A673 (cell line): ENCODE data around the gene HPSE2. TPM values are rescaled to one million over a fixed set of nuclear protein-coding genes. Genes with fewer than 3 reads are reported as not detected.

Experiments used
- BruUV-seq: library from RNA; stranded (reverse); fragments of 400-500 nt; replicated peaks from 2 replicates; lab custom pipeline; 2021; lab: Mats Ljungman, UMichigan
- CTCF ChIA-PET: fragments of 300-600 bp; sonication (Branson Sonifier 250); formaldehyde crosslinking; loops from one replicate; lab custom pipeline; 2022; ENCODE audit warnings: antibody characterized with exemption; lab: Charles Lee
- POLR2A ChIA-PET: fragments of 300-600 bp; sonication (Branson Sonifier 250); formaldehyde crosslinking; loops from one replicate; lab custom pipeline; 2022; ENCODE audit warnings: antibody characterized with exemption; ENCODE audit not compliant: low non-redundant PET; lab: Charles Lee
- DNase-seq: peaks from one replicate; pipeline ENCODE4 v3.0.0-alpha.2; 2015; ENCODE audit warnings: low spot score
- H3K27ac ChIP-seq: fragments of 200-600 bp; sonication (generic); 2 replicates; pipeline ENCODE4 v1.5.1; 2016; ENCODE audit warnings: mixed run types, low read depth, mild to moderate bottlenecking, mixed read lengths, antibody characterized with exemption, low read length; ENCODE audit not compliant: poor library complexity, severe bottlenecking
- H3K27me3 ChIP-seq: fragments of 200-600 bp; sonication (generic); replicated peaks from 2 replicates; pipeline ENCODE4 v1.6.1; 2017; ENCODE audit warnings: mixed run types, low read depth, mild to moderate bottlenecking, mixed read lengths, antibody characterized with exemption, low read length; ENCODE audit not compliant: insufficient read depth, poor library complexity
- H3K36me3 ChIP-seq: fragments of 200-600 bp; sonication (generic); 2 replicates; pipeline ENCODE4 v1.6.1; 2016; ENCODE audit warnings: mixed run types, mild to moderate bottlenecking, mixed read lengths, antibody characterized with exemption, low read length; ENCODE audit not compliant: insufficient read depth, poor library complexity, severe bottlenecking
- H3K4me1 ChIP-seq: fragments of 200-600 bp; sonication (generic); 2 replicates; pipeline ENCODE4 v1.6.1; 2017; ENCODE audit warnings: mixed run types, mild to moderate bottlenecking, mixed read lengths, antibody characterized with exemption, low read length; ENCODE audit not compliant: insufficient read depth, poor library complexity, severe bottlenecking
- H3K4me3 ChIP-seq: fragments of 200-600 bp; sonication (generic); 2 replicates; pipeline ENCODE4 v1.5.1; 2016; ENCODE audit warnings: low read depth, mixed run types, mild to moderate bottlenecking, mixed read lengths, low read length; ENCODE audit not compliant: poor library complexity, severe bottlenecking
- H3K9me3 ChIP-seq: fragments of 200-600 bp; sonication (generic); 2 replicates; pipeline ENCODE4 v1.6.1; 2016; ENCODE audit warnings: mixed run types, low read depth, mild to moderate bottlenecking, mixed read lengths, antibody characterized with exemption, low read length; ENCODE audit not compliant: poor library complexity, severe bottlenecking
- CTCF ChIP-seq: fragments of 300-800, 200-600 bp; sonication (generic); conservative IDR thresholded peaks from 2 replicates; pipeline ENCODE4 v1.5.1; 2017; ENCODE audit warnings: low read depth, mild to moderate bottlenecking, antibody characterized with exemption, low read length, moderate library complexity, mixed read lengths
- EZH2 ChIP-seq: fragments of 200-600 bp; sonication (generic); IDR thresholded peaks from 2 replicates; pipeline ENCODE4 v1.6.1; 2017; ENCODE audit warnings: borderline replicate concordance, low read depth, mild to moderate bottlenecking, mixed read lengths, antibody characterized with exemption, low read length; ENCODE audit not compliant: poor library complexity, severe bottlenecking
- intact Hi-C: fragments of 100-400 bp; cut with micrococcal nuclease; formaldehyde crosslinking; loops from one replicate; pipeline ENCODE4 v1.10.0; 2022; ENCODE audit not compliant: unreplicated experiment
- total RNA-seq: library from RNA; stranded (reverse); gene quantifications from 2 replicates; pipeline ENCODE4 v1.2.3, GENCODE V29; 2021

Gene HPSE2
- total RNA-seq, 1 experiment from 2014 or later, result not detected

GRCh38 chr10:98815039-98815885 lies 420.4 kb downstream of the HPSE2 start:
- no TSS peak for BruUV-seq
- no peaks in the 10 kb centered on the region for H3K4me1 ChIP-seq
- ChIA-PET CTCF (no interaction called here), POLR2A (no interaction called here)
- peaks cover 6% of the 10 kb centered on the region for H3K27me3 ChIP-seq
- H3K27ac ChIP-seq, result no peak overlapping the region
- no peaks in the 10 kb centered on the region for H3K36me3 ChIP-seq
- TF ChIP-seq EZH2, result no peak
- TF ChIP-seq CTCF, result no peak
- intact Hi-C loops, result no loop called here
- DNase-seq, result no peak
- H3K4me3 ChIP-seq, result no peak overlapping the region
- no peaks in the 10 kb centered on the region for H3K9me3 ChIP-seq

- no peaks in the 10 kb centered on the region for H3K4me1 ChIP-seq
- no peak overlapping the region for H3K4me3 ChIP-seq
- H3K27me3 ChIP-seq, result peaks cover 6% of the 10 kb centered on the region
- POLR2A ChIA-PET, result no interaction called here
- no peak for TF ChIP-seq CTCF
- TF ChIP-seq EZH2, result no peak
- no peak for DNase-seq
- no peak overlapping the region for H3K27ac ChIP-seq
- CTCF ChIA-PET, result no interaction called here
- H3K36me3 ChIP-seq, result no peaks in the 10 kb centered on the region
- intact Hi-C loops, result no loop called here
- no TSS peak for BruUV-seq
- no peaks in the 10 kb centered on the region for H3K9me3 ChIP-seq
Observed at GRCh38 chr10:98814470-98814869, 421.2 kb downstream of the HPSE2 start.

- no peak for DNase-seq
- Histone ChIP-seq H3K27ac (no peak overlapping the region), H3K27me3 (peaks cover 6% of the 10 kb centered on the region), H3K9me3 (no peaks in the 10 kb centered on the region), H3K36me3 (no peaks in the 10 kb centered on the region), H3K4me1 (no peaks in the 10 kb centered on the region), H3K4me3 (no peak overlapping the region)
- BruUV-seq, result no TSS peak
- TF ChIP-seq EZH2 (no peak), CTCF (no peak)
- intact Hi-C loops, result no loop called here
- POLR2A ChIA-PET, result no interaction called here
- CTCF ChIA-PET, result no interaction called here
Observed at GRCh38 chr10:98808282-98808892, 427.3 kb downstream of the HPSE2 start.
